ENCODE measurements around the gene TCTN3. TPM values are rescaled to one million over a fixed set of nuclear protein-coding genes. Genes with fewer than 3 reads are reported as not detected.

The TCTN3 gene
- total RNA-seq, 4 donors from 2014 or later = 6.8 to 21.1 (median 16.7) TPM

DNA sequence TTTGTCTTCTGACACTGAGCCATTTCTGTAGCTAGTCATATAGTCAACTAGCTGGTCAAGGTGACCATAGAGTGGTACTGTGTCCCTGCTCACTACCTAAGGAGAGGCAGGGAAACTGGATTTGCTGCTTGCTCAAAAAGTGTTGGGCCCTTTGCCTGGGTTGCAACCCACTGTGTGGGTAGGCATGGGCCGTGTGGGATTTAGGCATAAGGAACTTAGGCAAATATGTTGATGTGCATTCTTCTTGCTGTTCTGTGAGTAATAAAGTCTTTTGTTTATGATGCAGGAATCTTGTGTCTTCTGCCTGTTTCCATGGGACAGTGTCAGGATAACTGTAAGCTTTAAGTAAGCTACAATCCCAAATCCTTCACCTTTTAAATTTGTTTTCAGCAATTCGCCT is 23.1 kb upstream of the TCTN3 start:
- no peaks in the 10 kb centered on the region for H3K36me3 ChIP-seq
- no peaks in the 10 kb centered on the region for H3K9me3 ChIP-seq
- 68 to 71% methylated on average over 2 of the region's 2 CpGs for WGBS, 2 donors
- intact Hi-C loops (cut with DNase I) = no loop called here
- H3K4me3 ChIP-seq = no peak overlapping the region
- TF ChIP-seq CTCF (IDR thresholded peaks at IDR 0.05) = no peak
- no peak for TF ChIP-seq POLR2A (IDR thresholded peaks at IDR 0.05)
- peaks cover 0 to 26% (median 3%) of the 10 kb centered on the region in 3 donors for H3K4me1 ChIP-seq
- H3K27ac ChIP-seq = no peak overlapping the region
- DNase-seq = no peak
- no peaks in the 10 kb centered on the region for H3K27me3 ChIP-seq

GRCh38 chr10:95716466-95716865 is 22.7 kb upstream of the TCTN3 start:
- TF ChIP-seq POLR2A (IDR thresholded peaks at IDR 0.05) (no peak), CTCF (IDR thresholded peaks at IDR 0.05) (no peak)

GRCh38 chr10:95711492-95711891 is 17.8 kb upstream of the TCTN3 start:
- no peak for TF ChIP-seq CTCF (IDR thresholded peaks at IDR 0.05)
- no peaks in the 10 kb centered on the region for H3K27me3 ChIP-seq
- 84 to 94% methylated on average over 4 of the region's 4 CpGs for WGBS, 2 donors
- no peaks in the 10 kb centered on the region for H3K9me3 ChIP-seq
- intact Hi-C loops (cut with DNase I) = no loop called here
- no peak for DNase-seq
- no peak overlapping the region for H3K27ac ChIP-seq
- H3K36me3 ChIP-seq = no peaks in the 10 kb centered on the region
- H3K4me1 ChIP-seq = peaks cover 0 to 2% (median 0%) of the 10 kb centered on the region in 3 donors
- no peak overlapping the region for H3K4me3 ChIP-seq

More at GRCh38 chr10:95716466-95716865, 22.7 kb upstream of the TCTN3 start:
- Histone ChIP-seq H3K27ac (no peak overlapping the region), H3K4me1 (peaks cover 0 to 22% (median 3%) of the 10 kb centered on the region in 3 donors), H3K36me3 (no peaks in the 10 kb centered on the region), H3K4me3 (no peak overlapping the region), H3K27me3 (no peaks in the 10 kb centered on the region), H3K9me3 (no peaks in the 10 kb centered on the region)
- intact Hi-C loops (cut with DNase I) = no loop called here
- no peak for DNase-seq
- WGBS, 2 donors = 70 to 88% methylated on average over 3 of the region's 3 CpGs

DNA sequence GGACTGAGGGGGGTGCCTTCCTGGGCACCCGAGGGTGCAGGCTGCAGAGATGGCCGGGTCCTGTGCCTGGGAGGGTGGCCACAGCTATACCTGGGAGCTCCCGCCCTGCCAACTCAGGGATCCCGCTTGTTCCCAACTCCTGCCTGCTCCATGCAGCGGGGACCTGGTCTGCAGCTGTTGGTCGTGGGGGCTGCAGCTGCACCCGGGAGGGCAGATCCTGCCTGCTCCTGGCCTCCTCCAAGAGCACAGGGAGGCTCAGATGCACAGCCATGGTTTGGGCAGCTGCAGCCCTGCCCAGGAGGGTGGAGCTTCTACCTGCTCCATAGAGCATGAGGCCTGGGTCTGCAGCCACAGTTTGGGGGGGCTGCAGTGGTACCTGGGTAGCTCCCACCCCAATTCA is 13.3 kb upstream of the TCTN3 start:
- no peak overlapping the region for H3K27ac ChIP-seq
- no peaks in the 10 kb centered on the region for H3K27me3 ChIP-seq
- TF ChIP-seq CTCF (IDR thresholded peaks at IDR 0.05) (no peak), POLR2A (IDR thresholded peaks at IDR 0.05) (no peak)
- intact Hi-C loops (cut with DNase I) = no loop called here
- no peak overlapping the region for H3K4me3 ChIP-seq
- H3K4me1 ChIP-seq = no peaks in the 10 kb centered on the region
- H3K36me3 ChIP-seq = no peaks in the 10 kb centered on the region
- 60% methylated on average over 1 of the region's 7 CpGs; no CpG with 5 or more reads in 1 of the 2 donors for WGBS, 2 donors
- DNase-seq = no peak
- H3K9me3 ChIP-seq = no peaks in the 10 kb centered on the region

GRCh38 chr10:95706573-95706972 is 12.8 kb upstream of the TCTN3 start:
- intact Hi-C loops (cut with DNase I) = no loop called here
- Histone ChIP-seq H3K4me1 (no peaks in the 10 kb centered on the region), H3K27me3 (no peaks in the 10 kb centered on the region), H3K36me3 (no peaks in the 10 kb centered on the region), H3K4me3 (no peak overlapping the region), H3K9me3 (no peaks in the 10 kb centered on the region), H3K27ac (no peak overlapping the region)
- WGBS, 2 donors = 33% methylated on average over 3 of the region's 6 CpGs; no CpG with 5 or more reads in 1 of the 2 donors
- TF ChIP-seq POLR2A (IDR thresholded peaks at IDR 0.05) (no peak), CTCF (IDR thresholded peaks at IDR 0.05) (no peak)
- no peak for DNase-seq

Measured in esophagus squamous epithelium (tissue), 5 donors.